ENCODE data around the gene PLCXD1. TPM values are rescaled to one million over a fixed set of nuclear protein-coding genes. Genes with fewer than 3 reads are reported as not detected.
"Not testable (repeated sequence)": the region's sequence is repeated elsewhere in the genome, so short reads cannot be mapped to it uniquely, and the experiment has no call there.

Gene PLCXD1
- total and polyA plus RNA-seq, 4 donors = 2.6 to 25.7 (median 12.8) TPM

- TF ChIP-seq, protein P1, sequence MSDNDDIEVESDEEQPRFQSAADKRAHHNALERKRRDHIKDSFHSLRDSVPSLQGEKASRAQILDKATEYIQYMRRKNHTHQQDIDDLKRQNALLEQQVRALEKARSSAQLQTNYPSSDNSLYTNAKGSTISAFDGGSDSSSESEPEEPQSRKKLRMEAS (IDR thresholded peaks at IDR 0.05) = no peak
- no peak for TF ChIP-seq FOXA2 (IDR thresholded peaks at IDR 0.05)
These were observed 25.3 kb upstream of the PLCXD1 start (continued) for GRCh38 chrX:255923-256331.

GRCh38 chrX:257054-257453, 24.1 kb upstream of the PLCXD1 start:
- H3K27ac ChIP-seq (ENCODE audit: low read depth in 1 of 2, low read length in 2 of 2); DNase-seq (ENCODE audit: low spot score); H3K36me3 ChIP-seq (ENCODE audit: control insufficient read depth in 4 of 4, insufficient read depth in 3 of 4, low read depth in 1 of 4, low read length in 3 of 4); H3K4me3 ChIP-seq (ENCODE audit: low read depth in 1 of 3, low read length in 3 of 3); H3K27me3 ChIP-seq (ENCODE audit: control insufficient read depth in 4 of 4, insufficient read depth in 4 of 4, low read length in 3 of 4); H3K9ac ChIP-seq (ENCODE audit: low read depth in 1 of 2, low read length in 2 of 2); H3K9me3 ChIP-seq (ENCODE audit: control insufficient read depth in 4 of 4, low read length in 3 of 4): not testable (repeated sequence)
- peaks cover 3 to 12% (median 8%) of the 10 kb centered on the region in 4 donors for H3K4me1 ChIP-seq (ENCODE audit: control insufficient read depth in 4 of 4, insufficient read depth in 4 of 4, low read length in 3 of 4)
- WGBS = 92% methylated on average over 14 of the region's 14 CpGs

DNA sequence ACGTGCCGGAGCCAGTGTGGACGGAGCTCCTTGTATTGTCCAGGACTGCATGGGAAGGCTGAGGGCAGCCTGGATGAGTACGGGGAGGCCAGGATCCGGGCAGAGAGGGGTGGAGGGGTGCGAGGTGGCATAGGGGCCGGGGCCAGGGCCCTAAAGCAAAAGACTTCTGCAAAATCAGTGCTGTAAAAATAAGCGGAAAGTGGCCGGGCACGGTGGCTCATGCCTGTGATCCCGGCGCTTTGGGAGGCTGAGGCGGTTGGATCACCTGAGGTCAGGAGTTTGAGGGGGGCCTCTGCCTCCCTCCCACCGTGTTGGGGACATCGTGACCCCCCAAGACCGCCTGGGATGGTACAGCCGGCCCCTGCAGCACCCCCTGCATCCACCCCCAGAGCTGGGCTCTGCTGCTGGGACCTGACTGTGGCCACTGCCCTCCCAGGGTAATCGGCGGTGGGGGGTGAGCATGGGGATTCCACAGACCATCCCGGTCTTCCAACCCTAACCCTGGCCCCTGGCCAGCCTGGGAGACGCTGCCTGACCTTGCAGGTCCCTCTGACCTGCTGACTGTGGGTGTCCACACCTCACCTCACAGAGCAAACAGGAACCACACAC, 23.4 kb upstream of the PLCXD1 start:
- TF ChIP-seq GABPA (IDR thresholded peaks at IDR 0.05 in 1 of 2, conservative IDR thresholded peaks at IDR 0.05 in 1 of 2) (no peak), NR2F2 (IDR thresholded peaks at IDR 0.05) (no peak), TAF1 (conservative IDR thresholded peaks at IDR 0.05) (no peak), HNF4A (conservative IDR thresholded peaks at IDR 0.05) (no peak), YY1 (IDR thresholded peaks at IDR 0.05) (no peak), FOXA1 (IDR thresholded peaks at IDR 0.05) (no peak), SP1 (IDR thresholded peaks at IDR 0.05) (no peak), REST (IDR thresholded peaks at IDR 0.05) (no peak), ZBTB33 (IDR thresholded peaks at IDR 0.05) (no peak), JUND (IDR thresholded peaks at IDR 0.05) (no peak), RXRA (IDR thresholded peaks at IDR 0.05) (no peak), EGR1 (IDR thresholded peaks at IDR 0.05; ENCODE audit: low read depth in 2 of 2) (no peak), RAD21 (IDR thresholded peaks at IDR 0.05) (no peak), HNF4G (IDR thresholded peaks at IDR 0.05) (no peak), FOXA2 (IDR thresholded peaks at IDR 0.05) (no peak)
- TF ChIP-seq, protein P1 (IDR thresholded peaks at IDR 0.05) = no peak
- TF ChIP-seq, protein P2, sequence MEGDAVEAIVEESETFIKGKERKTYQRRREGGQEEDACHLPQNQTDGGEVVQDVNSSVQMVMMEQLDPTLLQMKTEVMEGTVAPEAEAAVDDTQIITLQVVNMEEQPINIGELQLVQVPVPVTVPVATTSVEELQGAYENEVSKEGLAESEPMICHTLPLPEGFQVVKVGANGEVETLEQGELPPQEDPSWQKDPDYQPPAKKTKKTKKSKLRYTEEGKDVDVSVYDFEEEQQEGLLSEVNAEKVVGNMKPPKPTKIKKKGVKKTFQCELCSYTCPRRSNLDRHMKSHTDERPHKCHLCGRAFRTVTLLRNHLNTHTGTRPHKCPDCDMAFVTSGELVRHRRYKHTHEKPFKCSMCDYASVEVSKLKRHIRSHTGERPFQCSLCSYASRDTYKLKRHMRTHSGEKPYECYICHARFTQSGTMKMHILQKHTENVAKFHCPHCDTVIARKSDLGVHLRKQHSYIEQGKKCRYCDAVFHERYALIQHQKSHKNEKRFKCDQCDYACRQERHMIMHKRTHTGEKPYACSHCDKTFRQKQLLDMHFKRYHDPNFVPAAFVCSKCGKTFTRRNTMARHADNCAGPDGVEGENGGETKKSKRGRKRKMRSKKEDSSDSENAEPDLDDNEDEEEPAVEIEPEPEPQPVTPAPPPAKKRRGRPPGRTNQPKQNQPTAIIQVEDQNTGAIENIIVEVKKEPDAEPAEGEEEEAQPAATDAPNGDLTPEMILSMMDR (IDR thresholded peaks at IDR 0.05; ENCODE audit: low read depth, low read length, missing input control) = no peak
- TF ChIP-seq, protein P3, sequence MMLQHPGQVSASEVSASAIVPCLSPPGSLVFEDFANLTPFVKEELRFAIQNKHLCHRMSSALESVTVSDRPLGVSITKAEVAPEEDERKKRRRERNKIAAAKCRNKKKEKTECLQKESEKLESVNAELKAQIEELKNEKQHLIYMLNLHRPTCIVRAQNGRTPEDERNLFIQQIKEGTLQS (IDR thresholded peaks at IDR 0.05) = no peak
- Histone ChIP-seq H3K27ac (ENCODE audit: low read depth in 1 of 2, low read length in 2 of 2) (no peak overlapping the region), H3K9me3 (ENCODE audit: control insufficient read depth in 4 of 4, low read length in 3 of 4) (no peaks in the 10 kb centered on the region), H3K9ac (ENCODE audit: low read depth in 1 of 2, low read length in 2 of 2) (no peak overlapping the region), H3K27me3 (ENCODE audit: control insufficient read depth in 4 of 4, insufficient read depth in 4 of 4, low read length in 3 of 4) (no peaks in the 10 kb centered on the region), H3K4me1 (ENCODE audit: control insufficient read depth in 4 of 4, insufficient read depth in 4 of 4, low read length in 3 of 4) (peaks cover 5 to 18% (median 11%) of the 10 kb centered on the region in 4 donors), H3K36me3 (ENCODE audit: control insufficient read depth in 4 of 4, insufficient read depth in 3 of 4, low read depth in 1 of 4, low read length in 3 of 4) (no peaks in the 10 kb centered on the region), H3K4me3 (ENCODE audit: low read depth in 1 of 3, low read length in 3 of 3) (no peak overlapping the region)
- DNase-seq (ENCODE audit: low spot score) = no peak
- 73% methylated on average over 21 of the region's 21 CpGs for WGBS

Data from liver (tissue), 9 donors.